GM06990 (cell line): ENCODE results near the gene HIC1.

ENCODE experiments used
- DNase-seq: peaks from one replicate; pipeline ENCODE4 v3.0.0-alpha.2; 2011; ENCODE audit not compliant: insufficient read length; ENCODE audit errors: extremely low read depth
- H3K27me3 ChIP-seq: replicated peaks from 2 replicates; pipeline ENCODE4 v1.6.0; 2011; ENCODE audit warnings: low read length; ENCODE audit not compliant: control insufficient read depth, insufficient read depth
- H3K36me3 ChIP-seq: 2 replicates; pipeline ENCODE4 v1.5.1; 2011; ENCODE audit warnings: low read length; ENCODE audit not compliant: control insufficient read depth, insufficient read depth
- H3K4me3 ChIP-seq: replicated peaks from 2 replicates; pipeline ENCODE4 v1.5.1; 2011; ENCODE audit warnings: low read depth, mild to moderate bottlenecking, control low read depth, low read length
- CTCF ChIP-seq: IDR thresholded peaks from 2 replicates; pipeline ENCODE4 v1.5.1; 2011; ENCODE audit warnings: low read length, control low read depth, mild to moderate bottlenecking, inconsistent platforms; ENCODE audit not compliant: insufficient read depth, poor library complexity, severe bottlenecking

The HIC1 gene

GRCh38 chr17:2077040-2077439 lies 22.1 kb downstream of the HIC1 start:
- H3K4me3 ChIP-seq, result no peak overlapping the region
- no peak for TF ChIP-seq CTCF
- no peaks in the 10 kb centered on the region for H3K27me3 ChIP-seq
- DNase-seq, result no peak
- peaks cover 12% of the 10 kb centered on the region for H3K36me3 ChIP-seq

GRCh38 chr17:2081564-2081963 lies 26.7 kb downstream of the HIC1 start:
- no peaks in the 10 kb centered on the region for H3K27me3 ChIP-seq
- DNase-seq, result no peak
- H3K36me3 ChIP-seq, result peaks cover 17% of the 10 kb centered on the region
- no peak for TF ChIP-seq CTCF
- no peak overlapping the region for H3K4me3 ChIP-seq

GRCh38 chr17:2082003-2082781 lies 27.3 kb downstream of the HIC1 start:
- Histone ChIP-seq H3K36me3 (peaks cover 12% of the 10 kb centered on the region), H3K27me3 (no peaks in the 10 kb centered on the region), H3K4me3 (no peak overlapping the region)
- no peak for DNase-seq
- TF ChIP-seq CTCF, result no peak

GRCh38 chr17:2083613-2084035 lies 28.7 kb downstream of the HIC1 start:
- no peak for DNase-seq
- H3K27me3 ChIP-seq, result no peaks in the 10 kb centered on the region
- TF ChIP-seq CTCF, result peak; percentile 19
- H3K4me3 ChIP-seq, result no peak overlapping the region
- H3K36me3 ChIP-seq, result peaks cover 10% of the 10 kb centered on the region

GRCh38 chr17:2084036-2084765 lies 29.3 kb downstream of the HIC1 start:
- Histone ChIP-seq H3K27me3 (no peaks in the 10 kb centered on the region), H3K4me3 (no peak overlapping the region), H3K36me3 (peaks cover 10% of the 10 kb centered on the region)
- no peak for TF ChIP-seq CTCF
- no peak for DNase-seq
